H1 (cell line): ENCODE results near the gene ZNF148. TPM values are rescaled to one million over a fixed set of nuclear protein-coding genes. Genes with fewer than 3 reads are reported as not detected.

Experiments
- CTCF ChIA-PET: fragments of 300-600 bp; sonication (Branson Sonifier 250); formaldehyde crosslinking; loops from one replicate; lab custom pipeline; 2021; ENCODE audit not compliant: partially characterized antibody; lab: Charles Lee
- POLR2A ChIA-PET: fragments of 300-600 bp; sonication (Branson Sonifier 250); formaldehyde crosslinking; loops from one replicate; lab custom pipeline; 2021; ENCODE audit warnings: inconsistent platforms; ENCODE audit not compliant: partially characterized antibody; lab: Charles Lee
- DNase-seq, 2 experiments: peaks; one replicate each; pipeline versions ENCODE4 v3.0.0 to v3.0.0-alpha.2; 2010 to 2022; ENCODE audit warnings: low spot score in 2 of 2, low read depth in 1 of 2, mixed read lengths in 1 of 2
- FAIRE-seq: peaks from 2 replicates; lab custom pipeline; 2011; peaks lifted over from hg19 to GRCh38; lab: Jason Lieb, UNC
- H2AFZ ChIP-seq: 2 replicates; pipeline ENCODE4 v1.8.1; 2012; ENCODE audit warnings: low read length, inconsistent platforms
- H2AK5ac ChIP-seq: 2 replicates; pipeline ENCODE4 v1.6.1; 2013; ENCODE audit warnings: low read depth, low read length
- H2BK120ac ChIP-seq: replicated peaks from 2 replicates; pipeline ENCODE3; 2013; ENCODE audit warnings: low read depth, low read length, inconsistent platforms
- H2BK12ac ChIP-seq: 2 replicates; pipeline ENCODE4 v1.6.1; 2013; ENCODE audit warnings: low read depth, low read length
- H2BK15ac ChIP-seq: 2 replicates; pipeline ENCODE4 v1.6.1; 2013; ENCODE audit warnings: low read length
- H2BK20ac ChIP-seq: 2 replicates; pipeline ENCODE4 v1.6.1; 2013; ENCODE audit warnings: low read length
- H2BK5ac ChIP-seq: 2 replicates; pipeline ENCODE4 v1.6.1; 2013; ENCODE audit warnings: low read depth, low read length
- H3K14ac ChIP-seq: 2 replicates; pipeline ENCODE4 v1.6.1; 2013; ENCODE audit warnings: inconsistent platforms; ENCODE audit not compliant: insufficient read length
- H3K18ac ChIP-seq: 2 replicates; pipeline ENCODE4 v1.6.1; 2013; ENCODE audit warnings: low read length; ENCODE audit errors: extremely low read depth
- H3K23ac ChIP-seq: 2 replicates; pipeline ENCODE4 v1.6.1; 2013; ENCODE audit warnings: inconsistent platforms; ENCODE audit not compliant: insufficient read length
- H3K23me2 ChIP-seq: 2 replicates; pipeline ENCODE4 v1.6.1; 2013; ENCODE audit warnings: low read depth, low read length
- H3K27ac ChIP-seq: 2 replicates; pipeline ENCODE4 v1.6.1; 2011; ENCODE audit warnings: low read depth, low read length, inconsistent platforms
- H3K27me3 ChIP-seq, 4 experiments: replicated peaks in 1 of 4; 1 replicate in 1 of 4; 2 replicates in 3 of 4; pipeline versions ENCODE4 v1.6.1 to v1.8.1; 2011 to 2013; ENCODE audit warnings: low read length in 3 of 4, mild to moderate bottlenecking in 3 of 4, inconsistent platforms in 2 of 4, mixed read lengths in 2 of 4, moderate library complexity in 1 of 4; ENCODE audit not compliant: control insufficient read depth in 3 of 4, insufficient read depth in 3 of 4; ENCODE audit errors: extremely low read depth in 1 of 4
- H3K36me3 ChIP-seq, 4 experiments: 2 replicates each; pipeline versions ENCODE4 v1.6.1 to v1.8.1; 2011 to 2013; ENCODE audit warnings: mild to moderate bottlenecking in 4 of 4, low read length in 3 of 4, moderate library complexity in 2 of 4, control low read depth in 1 of 4, inconsistent platforms in 1 of 4; ENCODE audit not compliant: insufficient read depth in 4 of 4, control insufficient read depth in 2 of 4
- H3K4ac ChIP-seq: replicated peaks from 2 replicates; pipeline ENCODE3; 2013; ENCODE audit warnings: low read length, low read depth, mixed read lengths, inconsistent platforms; ENCODE audit not compliant: insufficient read length
- H3K4me1 ChIP-seq, 4 experiments: replicated peaks in 1 of 4; 1 replicate in 1 of 4; 2 replicates in 3 of 4; pipeline versions ENCODE4 v1.6.1 to v1.8.1; 2011 to 2013; ENCODE audit warnings: low read length in 3 of 4, inconsistent platforms in 2 of 4, mixed read lengths in 1 of 4; ENCODE audit not compliant: insufficient read depth in 4 of 4, control insufficient read depth in 3 of 4
- H3K4me2 ChIP-seq, 2 experiments: 2 replicates each; pipeline versions ENCODE4 v1.6.1 to v1.8.1; 2011 to 2013; ENCODE audit warnings: low read depth in 2 of 2, low read length in 2 of 2, control low read depth in 1 of 2, inconsistent platforms in 1 of 2, mild to moderate bottlenecking in 1 of 2; ENCODE audit not compliant: insufficient read depth in 1 of 2
- H3K4me3 ChIP-seq, 4 experiments: fragments of 200-600, 300-600 bp in 1 of 4; sonication (generic), shearing (Covaris generic), sonication (Bioruptor Twin) in 1 of 4; 2 replicates each; pipeline versions ENCODE4 v1.5.1 to v1.8.1; 2011 to 2016; ENCODE audit warnings: low read length in 4 of 4, low read depth in 3 of 4, control low read depth in 2 of 4, inconsistent platforms in 2 of 4, mild to moderate bottlenecking in 2 of 4, mixed read lengths in 1 of 4, moderate library complexity in 1 of 4; ENCODE audit not compliant: insufficient read depth in 2 of 4; ENCODE audit errors: extremely low read depth in 1 of 4
- H3K56ac ChIP-seq: replicated peaks from 2 replicates; pipeline ENCODE3; 2013; ENCODE audit warnings: low read depth, mild to moderate bottlenecking, mixed read lengths, low read length, inconsistent platforms; ENCODE audit not compliant: insufficient read length
- H3K79me1 ChIP-seq: 2 replicates; pipeline ENCODE4 v1.6.1; 2013; ENCODE audit warnings: low read depth, low read length, control low read depth
- H3K79me2 ChIP-seq, 2 experiments: 2 replicates each; pipeline versions ENCODE4 v1.6.1 to v1.8.1; 2012 to 2013; ENCODE audit warnings: low read length in 2 of 2, mild to moderate bottlenecking in 2 of 2, inconsistent platforms in 1 of 2; ENCODE audit not compliant: insufficient read depth in 2 of 2, control insufficient read depth in 1 of 2
- H3K9ac ChIP-seq, 4 experiments: replicated peaks in 1 of 4; 1 replicate in 1 of 4; 2 replicates in 3 of 4; pipeline versions ENCODE4 v1.6.1 to v1.8.1; 2011 to 2013; ENCODE audit warnings: low read depth in 3 of 4, low read length in 3 of 4, control low read depth in 2 of 4, mild to moderate bottlenecking in 2 of 4, moderate library complexity in 2 of 4, inconsistent platforms in 1 of 4; ENCODE audit errors: extremely low read depth in 1 of 4
- H3K9me3 ChIP-seq, 2 experiments: 2 replicates each; pipeline versions ENCODE4 v1.6.1 to v1.8.1; 2012 to 2013; ENCODE audit warnings: mild to moderate bottlenecking in 2 of 2, moderate library complexity in 2 of 2, control low read depth in 1 of 2, inconsistent platforms in 1 of 2, low read depth in 1 of 2, low read length in 1 of 2, mixed read lengths in 1 of 2; ENCODE audit not compliant: insufficient read depth in 2 of 2
- H4K20me1 ChIP-seq, 2 experiments: replicated peaks in 1 of 2; 2 replicates each; pipeline versions ENCODE3 to v1.8.1; 2011 to 2013; ENCODE audit warnings: inconsistent platforms in 2 of 2, low read length in 2 of 2, mild to moderate bottlenecking in 1 of 2; ENCODE audit not compliant: insufficient read depth in 2 of 2, control insufficient read depth in 1 of 2
- H4K5ac ChIP-seq: 2 replicates; pipeline ENCODE4 v1.6.1; 2013; ENCODE audit warnings: low read length, low read depth, mixed read lengths, inconsistent platforms; ENCODE audit not compliant: insufficient read length
- H4K8ac ChIP-seq: 2 replicates; pipeline ENCODE4 v1.8.0; 2013; ENCODE audit warnings: mild to moderate bottlenecking, moderate library complexity, low read length, inconsistent platforms; ENCODE audit not compliant: insufficient read depth; ENCODE audit errors: extremely low read depth
- H4K91ac ChIP-seq: replicated peaks from 2 replicates; pipeline ENCODE3; 2013; ENCODE audit warnings: low read length, mixed read lengths, inconsistent platforms; ENCODE audit not compliant: insufficient read length
- CHD2 ChIP-seq: IDR thresholded peaks from 2 replicates; pipeline ENCODE4 v1.6.1; 2012; ENCODE audit warnings: low read length, improper control_type of control experiment
- EZH2 ChIP-seq: fragments of 200-600 bp; sonication (generic); IDR thresholded peaks from 2 replicates; pipeline ENCODE4 v1.7.1; 2012; ENCODE audit warnings: low read depth, mild to moderate bottlenecking, moderate library complexity, low read length, inconsistent platforms; ENCODE audit not compliant: severe bottlenecking
- GABPA ChIP-seq: IDR thresholded peaks from 2 replicates; pipeline ENCODE4 v1.6.1; 2011; ENCODE audit warnings: mild to moderate bottlenecking, low read length, moderate library complexity, borderline replicate concordance; ENCODE audit not compliant: insufficient read depth
- KDM4A ChIP-seq: IDR thresholded peaks from one replicate; pipeline ENCODE4 v1.7.1; 2012; ENCODE audit warnings: low read depth, mild to moderate bottlenecking, moderate library complexity, low read length, inconsistent platforms; ENCODE audit not compliant: severe bottlenecking
- MAFK ChIP-seq: IDR thresholded peaks from 2 replicates; pipeline ENCODE4 v1.6.1; 2012; ENCODE audit warnings: low read depth, mild to moderate bottlenecking, improper control_type of control experiment, low read length
- RXRA ChIP-seq: IDR thresholded peaks from 2 replicates; pipeline ENCODE4 v1.6.1; 2011; ENCODE audit warnings: low read depth, mild to moderate bottlenecking, low read length, moderate library complexity; ENCODE audit not compliant: insufficient read depth
- SP1 ChIP-seq: IDR thresholded peaks from 2 replicates; pipeline ENCODE4 v1.6.1; 2011; ENCODE audit warnings: low read depth, low read length
- SRF ChIP-seq: IDR thresholded peaks from 2 replicates; pipeline ENCODE4 v1.6.1; 2011; ENCODE audit warnings: mild to moderate bottlenecking, low read depth, low read length, moderate library complexity
- TCF12 ChIP-seq: IDR thresholded peaks from 2 replicates; pipeline ENCODE4 v1.6.1; 2011; ENCODE audit warnings: low read depth, mild to moderate bottlenecking, low read length
- TEAD4 ChIP-seq: IDR thresholded peaks from 2 replicates; pipeline ENCODE4 v1.6.1; 2012; ENCODE audit warnings: low read depth, low read length, inconsistent platforms, mixed read lengths
- WGBS, 2 experiments: shearing (Covaris generic) in 1 of 2; methylation state at CpG; one replicate each; pipeline versions ENCODE4 v1.1.6 to v1.1.7; 2013 to 2015; ENCODE audit warnings: low lambda C conversion rate in 2 of 2, mixed read lengths in 2 of 2, inconsistent platforms in 1 of 2, low coverage in 1 of 2, missing lambda C conversion rate in 1 of 2; ENCODE audit not compliant: insufficient replicate concordance in 2 of 2, insufficient coverage in 1 of 2, insufficient read length in 1 of 2; ENCODE audit errors: extremely low coverage in 1 of 2, missing lambda C conversion rate in 1 of 2; 5-methylcytosine and 5-hydroxymethylcytosine counted together
- polyA plus RNA-seq, 7 experiments: library from polyadenylated mRNA; depleted of rRNA in 3 of 7; stranded (reverse) in 5 of 7; unstranded in 2 of 7; fragments of >200 nt in 5 of 7; fragments of 200-250 nt in 2 of 7; gene quantifications; 1 replicate in 5 of 7; 2 replicates in 1 of 7; 4 replicates in 1 of 7; pipeline versions ENCODE4 v1.2.1 to v1.2.3, GENCODE V29; 2011 to 2013; ENCODE audit warnings: missing spikeins in 2 of 7, mixed read lengths in 2 of 7
- total RNA-seq: library from RNA; stranded (reverse); fragmentation: NEBNext Ultra II Directional; extraction: Animal tissue kit (Norgen Biotek cat#: 25700); gene quantifications from 2 replicates; pipeline ENCODE4 v1.2.1, GENCODE V29; 2021
- TF ChIP-seq, protein P1 (sequence below): IDR thresholded peaks from 2 replicates; pipeline ENCODE4 v1.6.1; 2011; ENCODE audit warnings: low read length, improper control_type of control experiment

The ZNF148 gene
- total and polyA plus RNA-seq, 2 of the 8 experiments (the other 6 are each of a cell fraction or from before 2014, with no cell fraction given) = 3.7 to 22.6 TPM

DNA sequence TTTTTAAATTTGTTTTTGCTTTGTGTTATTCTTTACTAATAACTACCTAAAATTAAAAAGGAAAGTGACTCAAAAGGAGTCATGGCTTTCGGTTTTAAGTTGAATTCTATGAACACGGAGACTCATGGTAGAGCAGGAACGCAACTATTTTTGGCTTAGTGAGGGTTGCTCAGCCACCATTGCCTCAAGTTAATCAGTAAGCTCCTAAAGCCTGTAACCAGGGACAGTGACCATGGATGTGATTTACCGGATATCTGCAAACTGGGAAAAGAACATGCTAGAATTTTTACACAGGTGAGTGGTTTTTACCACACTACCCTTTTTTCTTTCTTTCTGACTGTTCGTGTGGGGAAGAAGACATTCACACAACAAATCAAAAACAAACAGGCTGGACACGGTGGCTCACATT is 174.4 kb downstream of the ZNF148 start:
- Histone ChIP-seq H2BK5ac (no peak overlapping the region), H3K36me3 (no peaks in the 10 kb centered on the region), H4K8ac (no peak overlapping the region), H3K4me1 (no peaks in the 10 kb centered on the region), H3K23ac (peak overlapping the region; percentile 83), H2BK120ac (no peak overlapping the region), H3K79me2 (no peaks in the 10 kb centered on the region), H3K9ac (no peak overlapping the region), H2BK12ac (no peak overlapping the region), H3K27me3 (no peaks in the 10 kb centered on the region), H3K4me2 (no peak overlapping the region), H3K4me3 (no peak overlapping the region), H3K9me3 (no peaks in the 10 kb centered on the region), H3K56ac (no peak overlapping the region), H3K18ac (no peak overlapping the region), H2AK5ac (no peak overlapping the region), H4K91ac (no peak overlapping the region), H4K5ac (no peak overlapping the region), H3K14ac (no peak overlapping the region), H2BK20ac (no peak overlapping the region), H2BK15ac (no peak overlapping the region), H3K23me2 (no peaks in the 10 kb centered on the region), H3K79me1 (no peaks in the 10 kb centered on the region), H4K20me1 (no peaks in the 10 kb centered on the region), H2AFZ (no peak overlapping the region), H3K4ac (no peak overlapping the region), H3K27ac (no peak overlapping the region)
- DNase-seq (no peak), FAIRE-seq (no peak)
- WGBS, 2 experiments = 90% methylated on average over 6 of the region's 6 CpGs; no CpG with 5 or more reads in 1 of the 2 experiments
- ChIA-PET POLR2A (interaction anchor here (1.8 kb wide), 1 partner anchor 12 kb away, joined by 4 read pairs; the partner anchor contains the start of gene SLC12A8), CTCF (interaction anchor here (0.5 to 3.6 kb wide), 11 partner anchors 8 to 264 kb away, joined by 3 to 21 read pairs (median 6); no protein-coding TSS in a partner anchor)
- TF ChIP-seq TEAD4 (no peak), CHD2 (no peak), EZH2 (no peak), RXRA (no peak), SRF (no peak), MAFK (no peak), GABPA (no peak), TCF12 (no peak), KDM4A (no peak), SP1 (no peak)
- TF ChIP-seq, protein P1, sequence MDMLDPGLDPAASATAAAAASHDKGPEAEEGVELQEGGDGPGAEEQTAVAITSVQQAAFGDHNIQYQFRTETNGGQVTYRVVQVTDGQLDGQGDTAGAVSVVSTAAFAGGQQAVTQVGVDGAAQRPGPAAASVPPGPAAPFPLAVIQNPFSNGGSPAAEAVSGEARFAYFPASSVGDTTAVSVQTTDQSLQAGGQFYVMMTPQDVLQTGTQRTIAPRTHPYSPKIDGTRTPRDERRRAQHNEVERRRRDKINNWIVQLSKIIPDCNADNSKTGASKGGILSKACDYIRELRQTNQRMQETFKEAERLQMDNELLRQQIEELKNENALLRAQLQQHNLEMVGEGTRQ = no peak
